Mammary epithelial cell (primary cell): ENCODE results near the gene ZNF366.

Source experiments
- CTCF ChIP-seq, 2 donors: IDR thresholded peaks in 1 of 2; conservative IDR thresholded peaks in 1 of 2; 2 replicates each; pipeline ENCODE4 v1.5.1; 2011 to 2012; ENCODE audit warnings: inconsistent platforms in 2 of 2, low read length in 2 of 2, mild to moderate bottlenecking in 2 of 2, control low read depth in 1 of 2, low read depth in 1 of 2; ENCODE audit not compliant: insufficient read depth in 1 of 2; ENCODE audit errors: extremely low read depth in 1 of 2
- EZH2 ChIP-seq: IDR thresholded peaks from 2 replicates; pipeline ENCODE4 v1.6.1; 2012; ENCODE audit warnings: low read length, inconsistent platforms, borderline replicate concordance

GRCh38 chr5:72456391-72457074, 50.7 kb downstream of the ZNF366 start:
- TF ChIP-seq CTCF (conservative IDR thresholded peaks at IDR 0.05 in 1 of 2, IDR thresholded peaks at IDR 0.05 in 1 of 2; ENCODE audit: extremely low read depth in 1 of 2, insufficient read depth in 1 of 2, low read depth in 1 of 2, low read length in 2 of 2) (no peak), EZH2 (no peak)
